ENCODE measurements around the gene OR2C3. TPM values are rescaled to one million over a fixed set of nuclear protein-coding genes. Genes with fewer than 3 reads are reported as not detected.

Gene OR2C3
- total RNA-seq, 1 donor from 2014 or later, result 0.04 TPM

GRCh38 chr1:247542811-247543210 is 6.6 kb upstream of the OR2C3 start:
- H3K4me3 ChIP-seq (ENCODE audit: low read depth, low read length), result no peak overlapping the region
- no peak for DNase-seq (ENCODE audit: low read depth)
- no peaks in the 10 kb centered on the region for H3K36me3 ChIP-seq (ENCODE audit: control insufficient read depth, insufficient read depth, low read length)
- no peaks in the 10 kb centered on the region for H3K27me3 ChIP-seq (ENCODE audit: control insufficient read depth, insufficient read depth, low read length)
- TF ChIP-seq CTCF (IDR thresholded peaks at IDR 0.05; ENCODE audit: insufficient read depth, low read length, poor library complexity, severe bottlenecking), result no peak

DNA sequence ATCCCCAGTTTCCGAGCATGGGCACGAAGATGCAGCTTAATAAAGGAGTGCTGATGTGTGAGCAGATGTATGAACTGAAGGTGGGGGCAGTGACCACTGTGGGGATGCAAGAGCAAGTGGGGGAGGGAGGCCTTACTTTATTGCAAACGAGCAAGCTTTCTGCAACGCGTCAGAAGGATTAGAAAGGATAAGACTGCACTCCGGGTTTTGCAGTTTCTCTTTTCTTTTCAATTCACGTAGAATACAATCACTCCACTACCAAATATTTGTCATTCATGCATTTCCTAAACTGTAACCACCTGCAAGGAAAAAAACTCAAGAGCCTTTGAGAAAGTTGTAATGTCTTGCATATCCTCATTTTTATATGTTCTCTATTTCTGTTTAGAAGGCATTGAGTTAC is 4.3 kb upstream of the OR2C3 start:
- no peaks in the 10 kb centered on the region for H3K36me3 ChIP-seq (ENCODE audit: control insufficient read depth, insufficient read depth, low read length)
- DNase-seq (ENCODE audit: low read depth), result no peak
- no peaks in the 10 kb centered on the region for H3K27me3 ChIP-seq (ENCODE audit: control insufficient read depth, insufficient read depth, low read length)
- no peak overlapping the region for H3K4me3 ChIP-seq (ENCODE audit: low read depth, low read length)
- no peak for TF ChIP-seq CTCF (IDR thresholded peaks at IDR 0.05; ENCODE audit: insufficient read depth, low read length, poor library complexity, severe bottlenecking)

GRCh38 chr1:247539215-247539614 is 3.0 kb upstream of the OR2C3 start:
- Histone ChIP-seq H3K36me3 (ENCODE audit: control insufficient read depth, insufficient read depth, low read length) (no peaks in the 10 kb centered on the region), H3K4me3 (ENCODE audit: low read depth, low read length) (no peak overlapping the region), H3K27me3 (ENCODE audit: control insufficient read depth, insufficient read depth, low read length) (no peaks in the 10 kb centered on the region)
- DNase-seq (ENCODE audit: low read depth), result no peak
- no peak for TF ChIP-seq CTCF (IDR thresholded peaks at IDR 0.05; ENCODE audit: insufficient read depth, low read length, poor library complexity, severe bottlenecking)

GRCh38 chr1:247538561-247538960 is 2.3 kb upstream of the OR2C3 start:
- no peaks in the 10 kb centered on the region for H3K36me3 ChIP-seq (ENCODE audit: control insufficient read depth, insufficient read depth, low read length)
- TF ChIP-seq CTCF (IDR thresholded peaks at IDR 0.05; ENCODE audit: insufficient read depth, low read length, poor library complexity, severe bottlenecking), result no peak
- no peak for DNase-seq (ENCODE audit: low read depth)
- H3K27me3 ChIP-seq (ENCODE audit: control insufficient read depth, insufficient read depth, low read length), result no peaks in the 10 kb centered on the region
- H3K4me3 ChIP-seq (ENCODE audit: low read depth, low read length), result no peak overlapping the region

DNA sequence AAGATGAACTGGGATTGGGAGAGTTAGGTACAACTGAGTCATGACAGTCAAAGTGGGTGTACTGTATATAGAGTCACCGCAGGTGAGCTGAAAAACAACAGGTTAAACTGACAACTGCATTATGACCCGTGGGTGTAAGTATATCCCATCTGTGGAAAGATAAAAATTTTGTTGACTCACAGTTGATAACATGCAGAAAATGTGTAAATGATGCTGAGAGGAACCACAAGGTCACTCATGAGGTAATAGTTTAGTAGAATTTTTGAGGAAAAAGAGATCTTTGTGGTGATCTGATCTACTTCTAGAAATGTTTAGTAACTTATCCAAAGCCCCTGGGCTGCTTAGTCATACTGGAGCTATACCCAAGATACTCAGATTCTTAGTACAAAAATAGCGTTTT is 838 bp downstream of the OR2C3 start:
- Histone ChIP-seq H3K27me3 (ENCODE audit: control insufficient read depth, insufficient read depth, low read length) (no peaks in the 10 kb centered on the region), H3K36me3 (ENCODE audit: control insufficient read depth, insufficient read depth, low read length) (no peaks in the 10 kb centered on the region), H3K4me3 (ENCODE audit: low read depth, low read length) (no peak overlapping the region)
- DNase-seq (ENCODE audit: low read depth), result no peak
- no peak for TF ChIP-seq CTCF (IDR thresholded peaks at IDR 0.05; ENCODE audit: insufficient read depth, low read length, poor library complexity, severe bottlenecking)

DNA sequence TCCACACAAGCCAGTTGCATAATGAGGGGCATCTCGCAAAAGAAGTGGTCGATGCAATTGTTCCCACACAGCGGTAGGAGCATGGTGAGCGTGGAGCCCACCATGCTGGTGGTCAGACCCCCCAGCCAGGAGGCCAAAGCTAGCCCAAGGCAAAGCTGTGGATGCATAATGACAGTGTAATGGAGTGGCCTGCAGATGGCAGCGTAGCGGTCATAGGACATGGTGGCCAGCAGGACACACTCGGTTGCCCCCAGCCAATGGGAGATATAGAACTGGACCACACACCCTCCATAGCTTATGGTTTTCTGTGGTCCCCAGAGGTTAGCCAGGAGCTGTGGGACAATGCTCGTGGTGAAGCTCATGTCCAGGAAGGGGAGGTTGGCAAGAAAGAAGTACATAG is 4.3 kb downstream of the OR2C3 start:
- no peak for TF ChIP-seq CTCF (IDR thresholded peaks at IDR 0.05; ENCODE audit: insufficient read depth, low read length, poor library complexity, severe bottlenecking)
- no peaks in the 10 kb centered on the region for H3K36me3 ChIP-seq (ENCODE audit: control insufficient read depth, insufficient read depth, low read length)
- H3K4me3 ChIP-seq (ENCODE audit: low read depth, low read length), result no peak overlapping the region
- DNase-seq (ENCODE audit: low read depth), result no peak
- H3K27me3 ChIP-seq (ENCODE audit: control insufficient read depth, insufficient read depth, low read length), result no peaks in the 10 kb centered on the region
